ENCODE results near the gene PLEKHM1. TPM values are rescaled to one million over a fixed set of nuclear protein-coding genes. Genes with fewer than 3 reads are reported as not detected.
A peak's percentile ranks its signal among the peaks of the same experiment; 100 is the strongest.

Gene PLEKHM1
- total RNA-seq, 1 donor from 2014 or later, result 42.1 TPM

DNA sequence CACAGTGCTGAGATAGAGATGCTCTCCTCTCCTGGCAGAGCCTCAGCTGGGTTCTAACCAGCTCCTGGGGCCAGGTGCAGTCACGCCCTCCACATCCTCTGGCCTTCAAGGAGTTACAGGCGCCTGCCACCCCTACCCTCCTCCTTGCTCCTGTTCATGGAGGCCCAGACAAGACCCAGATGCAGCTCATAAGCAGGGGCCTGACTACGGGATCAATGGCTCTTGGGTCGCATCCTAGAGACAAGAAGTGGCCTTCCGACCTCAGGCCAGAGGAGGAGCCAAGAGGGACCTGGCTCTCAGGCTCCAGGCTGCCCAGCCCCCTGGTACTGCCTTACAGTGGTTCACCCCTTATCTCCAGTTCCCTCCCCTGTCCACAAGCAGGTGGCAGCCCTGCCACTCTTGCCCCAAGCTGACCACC lies 80.9 kb downstream of the PLEKHM1 start:
- no peak for DNase-seq (ENCODE audit: extremely low spot score, unreplicated experiment)
- no peak overlapping the region for H3K4me3 Mint-ChIP-seq

DNA sequence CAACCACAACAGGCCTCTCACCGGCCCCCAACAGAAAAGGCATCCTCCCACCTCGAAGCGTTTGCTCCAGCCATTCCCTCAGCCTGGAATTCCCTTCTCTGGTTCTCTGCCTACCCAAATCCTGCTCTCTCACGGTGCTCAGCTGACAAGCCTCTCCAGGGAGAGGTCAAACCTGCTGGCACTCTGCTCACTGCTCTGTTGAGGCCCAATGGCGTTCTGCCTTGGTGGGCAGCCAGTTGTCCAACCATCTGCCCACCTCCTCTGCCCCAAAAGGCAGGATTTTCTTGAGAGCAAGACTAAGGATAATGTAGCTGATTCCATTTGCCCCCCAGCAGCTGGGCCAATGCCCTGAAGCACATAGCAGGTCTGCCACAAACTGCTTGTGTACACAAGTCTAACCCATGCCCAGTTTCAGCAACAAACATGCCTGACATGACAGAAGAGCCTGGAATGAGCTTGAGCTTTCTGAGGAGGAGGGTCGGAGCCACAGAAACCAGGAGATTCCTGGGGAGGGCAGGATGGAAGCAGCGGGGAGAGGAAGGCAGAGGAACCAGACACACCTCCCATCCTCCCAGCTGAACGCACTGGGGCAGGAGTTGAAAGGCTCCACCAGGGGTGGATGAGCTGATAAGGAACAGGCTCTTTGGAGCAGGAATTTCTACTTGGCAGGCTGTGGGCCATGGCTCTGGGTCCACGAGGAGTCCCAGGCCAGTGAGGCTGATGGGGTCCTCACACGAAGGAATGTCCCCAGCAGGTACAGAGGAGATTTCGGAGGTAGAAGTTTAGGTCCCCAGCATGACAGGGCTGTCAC lies 81.7 kb downstream of the PLEKHM1 start:
- no peaks in the 10 kb centered on the region for H3K27me3 Mint-ChIP-seq
- no peak overlapping the region for H3K4me3 Mint-ChIP-seq
- H3K36me3 Mint-ChIP-seq, result no peaks in the 10 kb centered on the region
- no peak for DNase-seq (ENCODE audit: extremely low spot score, unreplicated experiment)
- H3K4me1 Mint-ChIP-seq (ENCODE audit: unreplicated experiment), result peaks cover 12% of the 10 kb centered on the region
- peak overlapping the region; percentile 35 for H3K27ac Mint-ChIP-seq
- TF ChIP-seq, protein P1, sequence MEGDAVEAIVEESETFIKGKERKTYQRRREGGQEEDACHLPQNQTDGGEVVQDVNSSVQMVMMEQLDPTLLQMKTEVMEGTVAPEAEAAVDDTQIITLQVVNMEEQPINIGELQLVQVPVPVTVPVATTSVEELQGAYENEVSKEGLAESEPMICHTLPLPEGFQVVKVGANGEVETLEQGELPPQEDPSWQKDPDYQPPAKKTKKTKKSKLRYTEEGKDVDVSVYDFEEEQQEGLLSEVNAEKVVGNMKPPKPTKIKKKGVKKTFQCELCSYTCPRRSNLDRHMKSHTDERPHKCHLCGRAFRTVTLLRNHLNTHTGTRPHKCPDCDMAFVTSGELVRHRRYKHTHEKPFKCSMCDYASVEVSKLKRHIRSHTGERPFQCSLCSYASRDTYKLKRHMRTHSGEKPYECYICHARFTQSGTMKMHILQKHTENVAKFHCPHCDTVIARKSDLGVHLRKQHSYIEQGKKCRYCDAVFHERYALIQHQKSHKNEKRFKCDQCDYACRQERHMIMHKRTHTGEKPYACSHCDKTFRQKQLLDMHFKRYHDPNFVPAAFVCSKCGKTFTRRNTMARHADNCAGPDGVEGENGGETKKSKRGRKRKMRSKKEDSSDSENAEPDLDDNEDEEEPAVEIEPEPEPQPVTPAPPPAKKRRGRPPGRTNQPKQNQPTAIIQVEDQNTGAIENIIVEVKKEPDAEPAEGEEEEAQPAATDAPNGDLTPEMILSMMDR (conservative IDR thresholded peaks at IDR 0.05), result no peak
- H3K9me3 Mint-ChIP-seq, result no peaks in the 10 kb centered on the region

More for the DNA sequence above, 80.9 kb downstream of the PLEKHM1 start:
- H3K9me3 Mint-ChIP-seq, result no peaks in the 10 kb centered on the region
- H3K4me1 Mint-ChIP-seq (ENCODE audit: unreplicated experiment), result peaks cover 12% of the 10 kb centered on the region
- no peaks in the 10 kb centered on the region for H3K36me3 Mint-ChIP-seq
- H3K27me3 Mint-ChIP-seq, result no peaks in the 10 kb centered on the region
- TF ChIP-seq, protein P1 (conservative IDR thresholded peaks at IDR 0.05), result no peak
- H3K27ac Mint-ChIP-seq, result no peak overlapping the region

DNA sequence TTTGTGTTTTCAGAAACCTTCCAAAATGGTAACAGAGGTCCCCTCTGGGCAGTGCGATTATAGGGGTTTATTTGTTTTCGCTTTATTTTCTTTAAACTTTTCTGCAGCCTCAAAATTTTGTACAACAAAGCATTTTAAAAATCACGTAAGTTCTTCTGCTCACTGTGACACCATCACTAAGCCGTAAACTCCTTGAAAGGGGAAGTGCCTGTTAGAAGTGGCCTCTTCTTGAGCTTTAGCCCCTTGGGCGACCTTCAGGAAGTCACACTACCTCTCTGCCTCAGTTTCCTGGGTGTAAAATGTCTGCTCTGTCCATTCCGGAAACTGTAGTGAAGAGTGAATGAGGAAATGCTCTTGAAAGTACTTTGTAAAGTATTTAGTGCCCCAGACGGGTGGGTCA lies 84.4 kb downstream of the PLEKHM1 start:
- TF ChIP-seq, protein P1 (conservative IDR thresholded peaks at IDR 0.05), result no peak
- no peaks in the 10 kb centered on the region for H3K27me3 Mint-ChIP-seq
- DNase-seq (ENCODE audit: extremely low spot score, unreplicated experiment), result no peak
- peak overlapping the region; percentile 77 for H3K4me3 Mint-ChIP-seq
- H3K9me3 Mint-ChIP-seq, result no peaks in the 10 kb centered on the region
- peaks cover 7% of the 10 kb centered on the region for H3K4me1 Mint-ChIP-seq (ENCODE audit: unreplicated experiment)
- H3K36me3 Mint-ChIP-seq, result no peaks in the 10 kb centered on the region
- H3K27ac Mint-ChIP-seq, result peak overlapping the region; percentile 61

DNA sequence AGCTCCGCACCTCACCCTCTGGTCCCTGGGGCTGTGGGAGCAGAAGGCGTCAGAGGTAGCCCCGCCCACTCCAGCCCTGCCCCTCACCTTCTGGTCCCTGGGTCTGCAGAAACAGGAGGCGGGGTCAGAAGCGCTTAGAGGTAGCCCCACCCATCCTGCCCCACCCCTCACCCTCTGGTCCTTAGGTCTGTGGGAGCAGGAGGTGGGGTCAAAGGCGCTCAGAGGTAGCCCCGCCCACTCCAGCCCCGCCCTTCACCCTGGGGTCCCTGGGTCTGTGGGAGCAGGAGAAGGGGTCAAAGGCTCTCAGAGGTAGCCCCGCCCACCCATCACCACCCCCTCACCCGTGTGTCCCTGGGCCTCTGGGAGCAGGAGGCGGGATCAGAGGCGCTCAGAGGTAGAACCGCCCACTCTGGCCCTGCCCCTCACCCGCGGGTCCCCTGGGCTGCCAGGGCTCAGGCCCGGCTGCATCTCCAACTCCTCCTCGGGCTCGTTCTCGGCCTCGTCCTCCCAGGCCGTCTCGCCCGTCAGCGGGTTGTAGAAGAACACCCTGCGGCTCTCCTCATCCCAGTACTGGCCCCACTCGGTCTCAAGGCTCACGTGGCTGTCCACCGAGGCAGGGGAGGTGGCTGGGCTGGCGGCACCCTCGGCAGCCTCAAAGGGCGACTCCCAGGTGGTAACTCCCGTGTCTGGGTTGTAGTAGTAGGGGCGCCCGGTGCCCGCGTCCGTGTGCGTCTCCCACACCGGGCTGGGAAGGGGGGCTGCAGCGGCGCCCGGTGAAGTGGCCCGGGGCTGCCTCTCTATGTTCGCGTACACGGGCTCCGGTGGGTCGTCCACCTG lies 85.1 kb downstream of the PLEKHM1 start:
- Mint-ChIP-seq H3K9me3 (no peaks in the 10 kb centered on the region), H3K4me1 (ENCODE audit: unreplicated experiment) (peaks cover 3% of the 10 kb centered on the region), H3K27me3 (no peaks in the 10 kb centered on the region), H3K4me3 (peak overlapping the region; percentile 77), H3K27ac (no peak overlapping the region), H3K36me3 (no peaks in the 10 kb centered on the region)
- no peak for DNase-seq (ENCODE audit: extremely low spot score, unreplicated experiment)
- TF ChIP-seq, protein P1 (conservative IDR thresholded peaks at IDR 0.05), result no peak

DNA sequence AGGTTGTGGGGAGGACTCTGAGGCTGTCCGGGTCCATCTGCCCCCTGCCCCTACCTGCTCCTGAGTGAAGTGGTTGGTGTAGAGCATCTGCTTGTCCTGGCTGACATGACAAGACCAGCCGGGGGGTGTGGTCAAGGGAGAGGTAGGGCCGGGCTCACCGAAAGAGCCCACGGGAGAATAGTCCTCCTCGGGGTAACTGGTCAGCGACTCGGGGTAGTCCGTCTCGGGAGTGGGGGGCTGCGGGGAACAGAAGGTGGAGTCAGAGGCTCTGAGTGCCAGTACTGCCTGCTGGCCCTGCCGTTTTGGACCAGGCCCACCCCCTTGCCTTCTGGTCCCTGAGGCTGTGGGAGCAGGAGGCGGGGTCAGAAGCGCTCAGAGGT lies 85.7 kb downstream of the PLEKHM1 start:
- Mint-ChIP-seq H3K4me3 (peak overlapping the region; percentile 55), H3K36me3 (no peaks in the 10 kb centered on the region), H3K9me3 (no peaks in the 10 kb centered on the region), H3K27me3 (no peaks in the 10 kb centered on the region), H3K4me1 (ENCODE audit: unreplicated experiment) (peaks cover 3% of the 10 kb centered on the region), H3K27ac (peak overlapping the region; percentile 39)
- TF ChIP-seq, protein P1 (conservative IDR thresholded peaks at IDR 0.05), result no peak
- no peak for DNase-seq (ENCODE audit: extremely low spot score, unreplicated experiment)
